ENCODE results near the gene NKG7.

Gene NKG7

GRCh38 chr19:51357952-51358351 is 14.5 kb downstream of the NKG7 start:
- no peak for DNase-seq

GRCh38 chr19:51356159-51356801 is 16.2 kb downstream of the NKG7 start:
- DNase-seq: no peak

- DNase-seq: no peak
Measured at GRCh38 chr19:51354742-51355148, 17.7 kb downstream of the NKG7 start.

GRCh38 chr19:51354103-51354741 is 18.2 kb downstream of the NKG7 start:
- DNase-seq: no peak

GRCh38 chr19:51352783-51353360 is 19.6 kb downstream of the NKG7 start:
- DNase-seq: no peak

- DNase-seq: no peak
Measured at GRCh38 chr19:51351266-51351990, 21.0 kb downstream of the NKG7 start.

GRCh38 chr19:51347209-51347928 is 25.1 kb downstream of the NKG7 start:
- no peak for DNase-seq

GRCh38 chr19:51346742-51347141 is 25.7 kb downstream of the NKG7 start:
- DNase-seq: no peak

GRCh38 chr19:51345076-51345620 is 27.3 kb downstream of the NKG7 start:
- no peak for DNase-seq

GRCh38 chr19:51342631-51343569 is 29.6 kb downstream of the NKG7 start:
- DNase-seq: no peak

- peak in 1 of 2 donors; percentile 6 for DNase-seq
Measured at GRCh38 chr19:51341976-51342580, 30.4 kb downstream of the NKG7 start, which contains the start of gene VSIG10L. VSIG10L (minus strand) TSS chr19:51342139; CDS start chr19:51342124, 15 bp downstream.

GRCh38 chr19:51341066-51341465 is 31.4 kb downstream of the NKG7 start:
- DNase-seq: no peak

- DNase-seq: peak; percentile 97 to 99
Measured at GRCh38 chr19:51339687-51340656, 32.5 kb downstream of the NKG7 start.

- no peak for DNase-seq
Measured at GRCh38 chr19:51339313-51339686, 33.2 kb downstream of the NKG7 start.

- DNase-seq: peak; percentile 54 to 78
Measured at GRCh38 chr19:51338563-51339312, 33.7 kb downstream of the NKG7 start.

- no peak for DNase-seq
Measured at GRCh38 chr19:51337861-51338562, 34.4 kb downstream of the NKG7 start.

GRCh38 chr19:51337141-51337860 is 35.2 kb downstream of the NKG7 start:
- DNase-seq: no peak
